G401.6 (cell line): ENCODE measurements around the gene KIAA1614.
"Not testable (repeated sequence)": the region's sequence is repeated elsewhere in the genome, so short reads cannot be mapped to it uniquely, and the experiment has no call there.

ENCODE experiments used
- FAIRE-seq: peaks from 2 replicates; lab custom pipeline; 2012; peaks lifted over from hg19 to GRCh38; lab: Jason Lieb, UNC

Gene KIAA1614

GRCh38 chr1:180966312-180966711 lies 53.6 kb downstream of the KIAA1614 start:
- FAIRE-seq = no peak

- FAIRE-seq = no peak
These were observed 54.2 kb downstream of the KIAA1614 start for GRCh38 chr1:180966744-180967536.

GRCh38 chr1:180967558-180967957 lies 54.9 kb downstream of the KIAA1614 start:
- no peak for FAIRE-seq

GRCh38 chr1:180968834-180969233 lies 56.1 kb downstream of the KIAA1614 start:
- FAIRE-seq = not testable (repeated sequence)

- FAIRE-seq = no peak
These were observed 56.7 kb downstream of the KIAA1614 start for GRCh38 chr1:180969434-180969833.

GRCh38 chr1:180970333-180971079 lies 57.8 kb downstream of the KIAA1614 start:
- FAIRE-seq = no peak

GRCh38 chr1:180971273-180971997 lies 58.7 kb downstream of the KIAA1614 start:
- no peak for FAIRE-seq

GRCh38 chr1:180973369-180973768 lies 60.7 kb downstream of the KIAA1614 start:
- no peak for FAIRE-seq

GRCh38 chr1:180974236-180974635 lies 61.5 kb downstream of the KIAA1614 start:
- no peak for FAIRE-seq

- no peak for FAIRE-seq
These were observed 62.9 kb downstream of the KIAA1614 start for GRCh38 chr1:180975551-180975950.

GRCh38 chr1:180976191-180976590 lies 63.5 kb downstream of the KIAA1614 start:
- FAIRE-seq = no peak

GRCh38 chr1:180976732-180977357 lies 64.1 kb downstream of the KIAA1614 start:
- FAIRE-seq = no peak

GRCh38 chr1:180981596-180982387 lies 69.1 kb downstream of the KIAA1614 start:
- no peak for FAIRE-seq

GRCh38 chr1:180982422-180982821 lies 69.7 kb downstream of the KIAA1614 start:
- FAIRE-seq = no peak

GRCh38 chr1:180988253-180988752 lies 75.6 kb downstream of the KIAA1614 start:
- no peak for FAIRE-seq

- no peak for FAIRE-seq
These were observed 81.6 kb downstream of the KIAA1614 start for GRCh38 chr1:180994262-180994661.

GRCh38 chr1:180997843-180998504 lies 85.3 kb downstream of the KIAA1614 start:
- FAIRE-seq = peak; percentile 6
